Breast epithelium (tissue), 4 donors: ENCODE measurements around the gene GNAI1. TPM values are rescaled to one million over a fixed set of nuclear protein-coding genes. Genes with fewer than 3 reads are reported as not detected.

Experiments used
- DNase-seq, 2 donors: peaks; one replicate each; pipeline ENCODE4 v3.0.0-alpha.2; 2019; ENCODE audit warnings: low spot score in 2 of 2
- H3K27ac ChIP-seq, 2 donors: fragments of 200-600 bp; sonication (generic) in 1 of 2; one replicate each; pipeline ENCODE4 v1.5.1; 2016 to 2019; ENCODE audit warnings: mild to moderate bottlenecking in 1 of 2
- H3K27me3 ChIP-seq, 2 donors: fragments of 200-600 bp; sonication (generic) in 1 of 2; one replicate each; pipeline versions ENCODE4 v1.5.1 to v1.6.0; 2017 to 2019; ENCODE audit warnings: control low read depth in 1 of 2, mild to moderate bottlenecking in 1 of 2
- H3K36me3 ChIP-seq: fragments of 200-600 bp; one replicate; pipeline ENCODE4 v1.5.1; 2019
- H3K4me1 ChIP-seq, 2 donors: fragments of 200-600 bp; sonication (generic); one replicate each; pipeline ENCODE4 v1.5.1; 2016 to 2019; ENCODE audit warnings: control low read depth in 1 of 2
- H3K4me3 ChIP-seq, 3 donors: fragments of 200-600 bp; sonication (generic); 1 replicate in 2 of 3; 2 replicates in 1 of 3; pipeline ENCODE4 v1.5.1; 2016 to 2019; ENCODE audit warnings: mild to moderate bottlenecking in 3 of 3, moderate library complexity in 2 of 3
- H3K9me3 ChIP-seq, 2 donors: fragments of 200-600 bp; sonication (generic) in 1 of 2; one replicate each; pipeline ENCODE4 v1.5.1; 2016 to 2019; ENCODE audit warnings: control low read depth in 1 of 2
- POLR2A ChIP-seq: fragments of 450-650 bp; IDR thresholded peaks from one replicate; pipeline ENCODE4 v1.6.1; 2016; ENCODE audit warnings: antibody characterized with exemption, mild to moderate bottlenecking, moderate library complexity
- POLR2AphosphoS5 ChIP-seq, 3 donors: sonication (generic); formaldehyde crosslinking; IDR thresholded peaks; one replicate each; pipeline ENCODE4 v1.6.1; 2017; ENCODE audit warnings: antibody characterized with exemption in 3 of 3
- intact Hi-C: fragments of 100-400 bp; cut with DNase I; formaldehyde crosslinking; loops from one replicate; pipeline ENCODE4 v1.15.1; 2023; ENCODE audit warnings: low total_unique reads
- total RNA-seq, 3 donors: library from RNA; depleted of rRNA; stranded (reverse); fragments of >200 nt; gene quantifications; one replicate each; pipeline ENCODE4 v1.1.0, GENCODE V29; 2016
- TF ChIP-seq, protein P1 (sequence below), 3 donors: fragments of 450-650 bp; IDR thresholded peaks; one replicate each; pipeline ENCODE4 v1.5.1; 2016 to 2017; ENCODE audit warnings: antibody characterized with exemption in 3 of 3, mild to moderate bottlenecking in 3 of 3, moderate library complexity in 3 of 3

The GNAI1 gene
- total RNA-seq, 3 donors from 2014 or later, result 25.6 to 75.2 (median 27.5) TPM

DNA sequence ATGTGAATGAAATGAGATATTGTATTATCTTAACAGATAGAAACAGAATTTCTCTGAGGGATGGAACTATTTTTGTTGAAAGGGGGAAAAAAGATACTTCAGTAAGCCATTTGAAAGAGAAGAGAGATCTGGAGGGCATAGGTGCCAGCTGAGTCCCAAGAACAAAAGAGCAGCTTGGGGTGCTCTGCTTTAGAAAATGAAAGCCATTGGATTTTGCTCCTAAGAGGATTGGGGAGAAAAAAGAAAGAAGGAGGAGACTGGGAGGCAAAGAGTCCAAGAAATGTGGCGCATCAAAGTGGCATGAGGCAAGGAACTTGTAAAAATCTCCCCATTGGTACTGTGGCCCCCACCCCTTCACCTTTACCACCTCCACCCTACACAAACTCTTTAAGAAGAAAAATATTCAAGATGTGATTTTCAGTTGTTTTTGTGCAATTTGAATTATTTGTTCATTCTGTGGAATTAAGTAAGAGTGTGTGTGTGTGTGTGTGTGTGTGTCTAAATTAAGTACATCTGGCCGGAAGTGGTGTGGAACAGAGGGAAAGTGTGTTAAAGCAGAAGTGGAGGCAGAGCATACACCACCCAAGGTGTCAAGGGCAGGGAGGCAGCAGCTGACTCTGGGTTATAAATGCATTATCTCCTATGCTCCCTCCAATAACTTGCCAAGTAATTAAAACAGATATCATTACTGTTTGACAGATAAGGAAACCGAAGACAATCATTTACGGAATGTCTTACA lies 9.9 kb upstream of the GNAI1 start:
- H3K4me1 ChIP-seq, result no peaks in the 10 kb centered on the region
- intact Hi-C loops, result no loop called here
- H3K9me3 ChIP-seq, result no peaks in the 10 kb centered on the region
- H3K27me3 ChIP-seq, result no peaks in the 10 kb centered on the region
- no peak for DNase-seq
- TF ChIP-seq, protein P1, sequence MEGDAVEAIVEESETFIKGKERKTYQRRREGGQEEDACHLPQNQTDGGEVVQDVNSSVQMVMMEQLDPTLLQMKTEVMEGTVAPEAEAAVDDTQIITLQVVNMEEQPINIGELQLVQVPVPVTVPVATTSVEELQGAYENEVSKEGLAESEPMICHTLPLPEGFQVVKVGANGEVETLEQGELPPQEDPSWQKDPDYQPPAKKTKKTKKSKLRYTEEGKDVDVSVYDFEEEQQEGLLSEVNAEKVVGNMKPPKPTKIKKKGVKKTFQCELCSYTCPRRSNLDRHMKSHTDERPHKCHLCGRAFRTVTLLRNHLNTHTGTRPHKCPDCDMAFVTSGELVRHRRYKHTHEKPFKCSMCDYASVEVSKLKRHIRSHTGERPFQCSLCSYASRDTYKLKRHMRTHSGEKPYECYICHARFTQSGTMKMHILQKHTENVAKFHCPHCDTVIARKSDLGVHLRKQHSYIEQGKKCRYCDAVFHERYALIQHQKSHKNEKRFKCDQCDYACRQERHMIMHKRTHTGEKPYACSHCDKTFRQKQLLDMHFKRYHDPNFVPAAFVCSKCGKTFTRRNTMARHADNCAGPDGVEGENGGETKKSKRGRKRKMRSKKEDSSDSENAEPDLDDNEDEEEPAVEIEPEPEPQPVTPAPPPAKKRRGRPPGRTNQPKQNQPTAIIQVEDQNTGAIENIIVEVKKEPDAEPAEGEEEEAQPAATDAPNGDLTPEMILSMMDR (IDR thresholded peaks at IDR 0.05), result no peak
- TF ChIP-seq POLR2AphosphoS5 (IDR thresholded peaks at IDR 0.05), result no peak
- TF ChIP-seq POLR2A, result no peak
- no peak overlapping the region for H3K4me3 ChIP-seq
- H3K36me3 ChIP-seq, result no peaks in the 10 kb centered on the region
- H3K27ac ChIP-seq, result no peak overlapping the region

DNA sequence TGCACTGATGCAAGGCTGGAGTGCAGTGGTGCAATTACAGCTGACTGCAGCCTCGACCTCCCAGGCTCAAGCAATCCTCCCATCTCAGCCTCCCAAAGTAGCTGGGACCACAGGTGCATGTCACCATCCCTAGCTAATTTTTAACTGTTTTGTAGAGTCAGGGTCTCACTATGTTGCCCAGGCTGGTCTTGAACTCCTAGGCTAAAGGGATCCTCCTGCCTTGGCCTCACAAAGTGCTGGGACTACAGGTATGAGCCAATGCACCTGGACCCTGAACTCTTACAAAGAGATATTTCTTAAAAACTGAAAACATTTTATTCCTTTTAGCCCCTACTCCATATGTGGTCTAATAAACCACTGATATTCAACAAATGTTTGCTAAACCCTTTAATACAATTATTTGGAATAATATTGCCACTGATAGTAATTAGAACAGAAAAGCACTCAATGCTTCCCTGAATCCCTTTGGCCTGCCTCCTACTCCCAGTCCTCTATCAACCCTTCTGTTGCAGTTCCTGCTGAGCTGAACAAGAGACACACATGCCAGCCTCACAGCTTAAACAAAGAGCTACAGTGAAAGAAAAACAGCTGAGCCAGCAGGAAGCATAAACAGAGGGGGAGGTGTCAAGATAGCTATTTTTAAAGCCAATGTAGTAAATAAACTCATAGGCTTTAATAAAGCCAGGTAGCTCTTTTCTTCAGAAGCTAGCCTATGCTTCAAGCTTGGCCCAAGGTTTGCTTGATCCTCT lies 7.0 kb upstream of the GNAI1 start:
- Histone ChIP-seq H3K27ac (no peak overlapping the region), H3K36me3 (no peaks in the 10 kb centered on the region), H3K9me3 (no peaks in the 10 kb centered on the region), H3K27me3 (no peaks in the 10 kb centered on the region), H3K4me3 (no peak overlapping the region), H3K4me1 (no peaks in the 10 kb centered on the region)
- intact Hi-C loops, result no loop called here
- no peak for DNase-seq
- TF ChIP-seq POLR2AphosphoS5 (IDR thresholded peaks at IDR 0.05) (no peak), POLR2A (no peak)
- TF ChIP-seq, protein P1 (IDR thresholded peaks at IDR 0.05), result no peak

DNA sequence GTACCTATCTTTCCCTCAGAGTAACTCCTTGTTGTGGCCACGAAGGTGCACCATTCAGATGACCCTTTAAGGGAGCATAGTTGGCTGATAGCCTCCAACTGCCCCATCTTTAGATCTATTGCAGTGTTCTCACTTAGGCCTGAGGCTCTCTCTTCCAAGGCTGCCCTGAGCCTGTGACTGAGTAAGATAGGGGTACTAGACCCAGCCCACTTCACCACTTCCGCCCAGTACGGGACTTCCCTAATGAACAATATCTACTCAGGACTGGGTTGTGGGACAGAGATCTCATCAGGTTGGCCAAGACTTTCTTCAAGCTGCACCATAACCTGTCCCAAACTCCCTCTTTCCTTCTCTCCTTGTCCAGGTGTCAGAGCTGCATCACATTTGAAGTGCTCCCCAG lies 5.7 kb upstream of the GNAI1 start:
- Histone ChIP-seq H3K4me1 (no peaks in the 10 kb centered on the region), H3K27me3 (no peaks in the 10 kb centered on the region), H3K4me3 (no peak overlapping the region), H3K36me3 (no peaks in the 10 kb centered on the region), H3K9me3 (no peaks in the 10 kb centered on the region), H3K27ac (no peak overlapping the region)
- intact Hi-C loops, result no loop called here
- TF ChIP-seq POLR2A, result no peak
- TF ChIP-seq, protein P1 (IDR thresholded peaks at IDR 0.05), result no peak
- TF ChIP-seq POLR2AphosphoS5 (IDR thresholded peaks at IDR 0.05), result no peak
- no peak for DNase-seq

DNA sequence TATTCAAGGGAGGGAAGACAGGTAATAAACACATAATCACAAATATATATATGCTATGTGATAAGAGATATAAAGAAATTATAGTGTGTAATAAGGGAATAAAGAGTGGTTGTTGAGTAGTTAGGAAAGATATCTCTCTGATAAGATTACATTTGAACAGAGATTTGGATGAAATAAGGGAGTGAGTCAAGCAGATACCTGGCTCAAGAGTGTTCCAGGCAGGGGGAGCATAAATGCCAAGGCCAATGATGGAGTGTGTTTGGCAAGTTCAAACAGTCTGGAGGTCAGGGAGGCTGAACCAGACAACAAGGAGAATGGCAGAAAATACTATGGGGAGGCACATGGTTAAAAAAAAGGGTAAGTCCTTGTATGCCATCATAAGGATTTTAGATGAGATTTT lies 4.8 kb upstream of the GNAI1 start:
- no peaks in the 10 kb centered on the region for H3K4me1 ChIP-seq
- no peak overlapping the region for H3K4me3 ChIP-seq
- intact Hi-C loops, result no loop called here

More for the DNA sequence above, 4.8 kb upstream of the GNAI1 start:
- no peaks in the 10 kb centered on the region for H3K27me3 ChIP-seq
- DNase-seq, result no peak
- no peaks in the 10 kb centered on the region for H3K36me3 ChIP-seq
- TF ChIP-seq POLR2A, result no peak
- TF ChIP-seq POLR2AphosphoS5 (IDR thresholded peaks at IDR 0.05), result no peak
- TF ChIP-seq, protein P1 (IDR thresholded peaks at IDR 0.05), result no peak
- no peaks in the 10 kb centered on the region for H3K9me3 ChIP-seq
- H3K27ac ChIP-seq, result no peak overlapping the region
